SK-N-SH treated with all-trans-retinoic acid at 6 μM for 48 hours (cell line): ENCODE measurements around the gene ORC4.

Experiments
- ATAC-seq: fragments of 200-7000 bp; cut with Tn5 transposase; 3 replicates; pipeline ENCODE4 v1.9.1; 2020; ENCODE audit warnings: mild to moderate bottlenecking, moderate library complexity
- ARNTL ChIP-seq: fragments of 450-650 bp; formaldehyde crosslinking; IDR thresholded peaks from 2 replicates; pipeline ENCODE4 v1.5.0; 2020; ENCODE audit warnings: low read depth, mild to moderate bottlenecking, moderate library complexity, borderline replicate concordance
- BACH2 ChIP-seq: fragments of 250-450 bp; sonication (Bioruptor Pico); IDR thresholded peaks from 2 replicates; pipeline ENCODE4 v1.9.0; 2021; ENCODE audit warnings: mild to moderate bottlenecking, borderline replicate concordance
- CREB5 ChIP-seq: fragments of 250-450 bp; sonication (Bioruptor Pico); IDR thresholded peaks from 2 replicates; pipeline ENCODE4 v1.5.1; 2020; ENCODE audit warnings: low read depth, mild to moderate bottlenecking, moderate library complexity
- CSDC2 ChIP-seq: fragments of 250-450 bp; sonication (Bioruptor Pico); IDR thresholded peaks from 2 replicates; pipeline ENCODE4 v1.5.0; 2020; ENCODE audit warnings: mild to moderate bottlenecking, moderate library complexity
- CSRNP3 ChIP-seq: fragments of 250-450 bp; sonication (Bioruptor Pico); IDR thresholded peaks from 2 replicates; pipeline ENCODE4 v1.5.1; 2021; ENCODE audit warnings: mild to moderate bottlenecking, moderate library complexity
- ESRRG ChIP-seq: fragments of 250-450 bp; sonication (Bioruptor Pico); IDR thresholded peaks from 2 replicates; pipeline ENCODE4 v1.6.1; 2021; ENCODE audit warnings: mild to moderate bottlenecking
- GLIS3 ChIP-seq: fragments of 250-450 bp; sonication (Bioruptor Pico); IDR thresholded peaks from 2 replicates; pipeline ENCODE4 v1.5.0; 2020; ENCODE audit warnings: mild to moderate bottlenecking, moderate library complexity
- ISL1 ChIP-seq: fragments of 250-450 bp; sonication (Bioruptor Pico); IDR thresholded peaks from 2 replicates; pipeline ENCODE4 v2.1.2; 2022; ENCODE audit warnings: mild to moderate bottlenecking, moderate library complexity
- OSR1 ChIP-seq: fragments of 250-450 bp; sonication (Bioruptor Pico); IDR thresholded peaks from 2 replicates; pipeline ENCODE4 v1.8.0; 2022; ENCODE audit warnings: moderate library complexity, mild to moderate bottlenecking, inconsistent platforms
- PATZ1 ChIP-seq: fragments of 250-450 bp; sonication (Bioruptor Pico); IDR thresholded peaks from 2 replicates; pipeline ENCODE4 v1.8.0; 2020; ENCODE audit warnings: mild to moderate bottlenecking, moderate library complexity, borderline replicate concordance
- RARB ChIP-seq: fragments of 250-450 bp; sonication (Bioruptor Pico); IDR thresholded peaks from 2 replicates; pipeline ENCODE4 v1.8.0; 2021; ENCODE audit warnings: mild to moderate bottlenecking, moderate library complexity
- SNAI2 ChIP-seq: fragments of 250-450 bp; sonication (Bioruptor Pico); IDR thresholded peaks from 2 replicates; pipeline ENCODE4 v1.5.0; 2020; ENCODE audit warnings: mild to moderate bottlenecking, moderate library complexity
- TCF4 ChIP-seq: fragments of 250-450 bp; sonication (Bioruptor Pico); IDR thresholded peaks from 2 replicates; pipeline ENCODE4 v1.8.0; 2021; ENCODE audit warnings: mild to moderate bottlenecking, moderate library complexity, borderline replicate concordance
- TOX ChIP-seq: fragments of 250-450 bp; sonication (Bioruptor Pico); IDR thresholded peaks from 2 replicates; pipeline ENCODE4 v1.8.0; 2021; ENCODE audit warnings: mild to moderate bottlenecking, moderate library complexity, borderline replicate concordance
- TSHZ2 ChIP-seq: fragments of 250-450 bp; sonication (Bioruptor Pico); IDR thresholded peaks from 2 replicates; pipeline ENCODE4 v1.5.0; 2020; ENCODE audit warnings: mild to moderate bottlenecking, moderate library complexity
- ZC3H10 ChIP-seq: fragments of 250-450 bp; sonication (Bioruptor Pico); IDR thresholded peaks from 2 replicates; pipeline ENCODE4 v1.5.1; 2021; ENCODE audit warnings: mild to moderate bottlenecking, moderate library complexity
- ZFP3 ChIP-seq: fragments of 250-450 bp; sonication (Bioruptor Pico); IDR thresholded peaks from 2 replicates; pipeline ENCODE4 v1.5.0; 2020; ENCODE audit warnings: mild to moderate bottlenecking, moderate library complexity
- ZFP30 ChIP-seq: fragments of 450-650 bp; formaldehyde crosslinking; IDR thresholded peaks from 2 replicates; pipeline ENCODE4 v1.5.0; 2022; ENCODE audit warnings: mild to moderate bottlenecking, moderate library complexity
- ZNF565 ChIP-seq: fragments of 450-650 bp; formaldehyde crosslinking; conservative IDR thresholded peaks from 2 replicates; pipeline ENCODE4 v1.5.0; 2020; ENCODE audit warnings: low read depth, mild to moderate bottlenecking, moderate library complexity
- ZNF70 ChIP-seq: fragments of 450-650 bp; formaldehyde crosslinking; IDR thresholded peaks from 2 replicates; pipeline ENCODE4 v1.5.0; 2020; ENCODE audit warnings: mild to moderate bottlenecking, moderate library complexity
- ZNF8 ChIP-seq: fragments of 450-650 bp; formaldehyde crosslinking; IDR thresholded peaks from 2 replicates; pipeline ENCODE4 v1.5.0; 2020; ENCODE audit warnings: mild to moderate bottlenecking, moderate library complexity

The ORC4 gene

GRCh38 chr2:148023861-148024260, 3.3 kb upstream of the ORC4 start:
- no peak for TF ChIP-seq ZC3H10
- TF ChIP-seq ZNF8 (CRISPR knock-in tag): no peak
- no peak for TF ChIP-seq TOX (CRISPR knock-in tag)
- no peak for TF ChIP-seq TCF4
- TF ChIP-seq OSR1: no peak
- no peak for TF ChIP-seq ISL1
- no peak for TF ChIP-seq GLIS3 (CRISPR knock-in tag)
- no peak for TF ChIP-seq ZFP3 (CRISPR knock-in tag)
- TF ChIP-seq RARB: no peak
- no peak for TF ChIP-seq PATZ1 (CRISPR knock-in tag)
- no peak for TF ChIP-seq ZNF565 (CRISPR knock-in tag)
- no peak for ATAC-seq

- ATAC-seq: no peak
- TF ChIP-seq RARB: no peak
- no peak for TF ChIP-seq OSR1
- no peak for TF ChIP-seq CSRNP3
- TF ChIP-seq CREB5 (CRISPR knock-in tag): no peak
- no peak for TF ChIP-seq ZNF565 (CRISPR knock-in tag)
- no peak for TF ChIP-seq ZFP3 (CRISPR knock-in tag)
- no peak for TF ChIP-seq ZFP30 (CRISPR knock-in tag)
- TF ChIP-seq ESRRG (CRISPR knock-in tag): no peak
- no peak for TF ChIP-seq ZNF70 (CRISPR knock-in tag)
- no peak for TF ChIP-seq BACH2
- TF ChIP-seq TCF4: no peak
- no peak for TF ChIP-seq ARNTL (CRISPR knock-in tag)
- TF ChIP-seq ZC3H10: no peak
- TF ChIP-seq SNAI2: no peak
- no peak for TF ChIP-seq ISL1
- no peak for TF ChIP-seq PATZ1 (CRISPR knock-in tag)
- TF ChIP-seq CSDC2 (CRISPR knock-in tag): no peak
Observed at GRCh38 chr2:148022882-148023281, 2.3 kb upstream of the ORC4 start.

GRCh38 chr2:148022351-148022750, 1.8 kb upstream of the ORC4 start:
- ATAC-seq: no peak
- TF ChIP-seq SNAI2: no peak
- TF ChIP-seq ARNTL (CRISPR knock-in tag): no peak
- no peak for TF ChIP-seq GLIS3 (CRISPR knock-in tag)
- TF ChIP-seq TCF4: no peak
- TF ChIP-seq CSRNP3: no peak
- no peak for TF ChIP-seq CREB5 (CRISPR knock-in tag)

- no peak for ATAC-seq
- no peak for TF ChIP-seq GLIS3 (CRISPR knock-in tag)
- no peak for TF ChIP-seq ZC3H10
- TF ChIP-seq CSDC2 (CRISPR knock-in tag): no peak
- TF ChIP-seq PATZ1 (CRISPR knock-in tag): no peak
- TF ChIP-seq BACH2: no peak
- TF ChIP-seq ZNF70 (CRISPR knock-in tag): no peak
- TF ChIP-seq ZNF8 (CRISPR knock-in tag): no peak
- no peak for TF ChIP-seq TSHZ2 (CRISPR knock-in tag)
Observed at GRCh38 chr2:148021886-148022285, 1.3 kb upstream of the ORC4 start.
